Measurements from ENCODE around the gene PLET1. TPM values are rescaled to one million over a fixed set of nuclear protein-coding genes. Genes with fewer than 3 reads are reported as not detected.

PLET1 gene
- not detected in 2 replicates for total RNA-seq (2014; rRNA removed; shearing (Covaris generic))

GRCh38 chr11:112260490-112260889 lies at the start of gene PLET1:
Gene PLET1 (minus strand): TSS chr11:112260860. CDS start chr11:112260589, 271 bp downstream.

GRCh38 chr11:112226062-112226830 lies 34.4 kb downstream of the PLET1 start, which contains the start of gene PTS:
Gene PTS (plus strand): TSS chr11:112226428. CDS start chr11:112226444, 16 bp downstream.

Small RNA genes lying within 50 kb of the gene (small RNA-seq; reads per million reads assigned to genes)
- gene MRPS36P4, result not detected

Other genes with a start within 250 kb of the PLET1 start
- gene DLAT, start 235.5 kb downstream of the PLET1 start, total RNA-seq (2014; rRNA removed; shearing (Covaris generic)), result 28.2 and 33.2 TPM in 2 replicates
- gene PIH1D2, start 186.8 kb downstream of the PLET1 start, total RNA-seq (2014; rRNA removed; shearing (Covaris generic)), result 1.7 and 2.1 TPM in 2 replicates
- gene NKAPD1, start 186.6 kb downstream of the PLET1 start, total RNA-seq (2014; rRNA removed; shearing (Covaris generic)), result 16.4 and 24.2 TPM in 2 replicates
- gene TIMM8B, start 174.1 kb downstream of the PLET1 start, total RNA-seq (2014; rRNA removed; shearing (Covaris generic)), result 90.4 and 106 TPM in 2 replicates
- gene SDHD, start 174.0 kb downstream of the PLET1 start, total RNA-seq (2014; rRNA removed; shearing (Covaris generic)), result 48.0 and 62.7 TPM in 2 replicates
- gene IL18, start 96.8 kb downstream of the PLET1 start, total RNA-seq (2014; rRNA removed; shearing (Covaris generic)), result 1.2 and 3.5 TPM in 2 replicates
- not detected in 2 replicates for gene TEX12, start 93.5 kb downstream of the PLET1 start, total RNA-seq (2014; rRNA removed; shearing (Covaris generic))
- 0.66 and 1.0 TPM in 2 replicates for gene BCO2, start 85.3 kb downstream of the PLET1 start, total RNA-seq (2014; rRNA removed; shearing (Covaris generic))
- gene PTS, start 34.4 kb downstream of the PLET1 start, total RNA-seq (2014; rRNA removed; shearing (Covaris generic)), result 54.4 and 65.5 TPM in 2 replicates

Data from A375 (cell line).